Tibial nerve (tissue), 4 donors: ENCODE measurements around the gene PLXDC2.

ENCODE experiments used
- EP300 ChIP-seq, 2 donors: sonication (generic); formaldehyde crosslinking; IDR thresholded peaks; one replicate each; pipeline ENCODE4 v1.6.1; 2017; ENCODE audit warnings: antibody characterized with exemption in 2 of 2, mild to moderate bottlenecking in 1 of 2
- TF ChIP-seq, protein P1 (sequence below), 5 experiments: fragments of 200-600 bp in 3 of 5; fragments of 450-650 bp in 2 of 5; sonication (generic) in 3 of 5; IDR thresholded peaks; one replicate each; pipeline ENCODE4 v1.5.1; 2016 to 2019; ENCODE audit warnings: antibody characterized with exemption in 5 of 5, mild to moderate bottlenecking in 3 of 5, moderate library complexity in 2 of 5

DNA sequence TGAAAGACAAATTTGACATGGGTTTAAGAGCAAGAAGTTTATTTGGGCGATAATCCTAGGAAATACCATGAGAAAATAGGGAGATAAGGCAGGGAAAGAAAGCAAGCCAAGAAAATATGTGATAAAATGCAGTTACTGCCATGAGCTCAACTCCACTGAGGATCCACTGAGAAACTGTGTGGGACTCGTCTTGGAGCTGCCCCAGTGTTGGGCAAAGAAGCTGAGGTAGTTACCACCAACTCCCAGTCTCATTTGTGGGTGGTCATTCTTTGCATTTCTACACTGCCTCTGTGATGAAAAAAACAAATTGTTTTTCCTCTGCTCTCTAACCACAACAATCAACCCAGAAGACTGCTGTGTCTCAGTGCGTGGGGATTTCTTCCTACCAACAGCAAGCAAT is 498.2 kb downstream of the PLXDC2 start:
- no peak for TF ChIP-seq EP300 (IDR thresholded peaks at IDR 0.05)
- TF ChIP-seq, protein P1, sequence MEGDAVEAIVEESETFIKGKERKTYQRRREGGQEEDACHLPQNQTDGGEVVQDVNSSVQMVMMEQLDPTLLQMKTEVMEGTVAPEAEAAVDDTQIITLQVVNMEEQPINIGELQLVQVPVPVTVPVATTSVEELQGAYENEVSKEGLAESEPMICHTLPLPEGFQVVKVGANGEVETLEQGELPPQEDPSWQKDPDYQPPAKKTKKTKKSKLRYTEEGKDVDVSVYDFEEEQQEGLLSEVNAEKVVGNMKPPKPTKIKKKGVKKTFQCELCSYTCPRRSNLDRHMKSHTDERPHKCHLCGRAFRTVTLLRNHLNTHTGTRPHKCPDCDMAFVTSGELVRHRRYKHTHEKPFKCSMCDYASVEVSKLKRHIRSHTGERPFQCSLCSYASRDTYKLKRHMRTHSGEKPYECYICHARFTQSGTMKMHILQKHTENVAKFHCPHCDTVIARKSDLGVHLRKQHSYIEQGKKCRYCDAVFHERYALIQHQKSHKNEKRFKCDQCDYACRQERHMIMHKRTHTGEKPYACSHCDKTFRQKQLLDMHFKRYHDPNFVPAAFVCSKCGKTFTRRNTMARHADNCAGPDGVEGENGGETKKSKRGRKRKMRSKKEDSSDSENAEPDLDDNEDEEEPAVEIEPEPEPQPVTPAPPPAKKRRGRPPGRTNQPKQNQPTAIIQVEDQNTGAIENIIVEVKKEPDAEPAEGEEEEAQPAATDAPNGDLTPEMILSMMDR (IDR thresholded peaks at IDR 0.05), result no peak
